ENCODE measurements around the gene CTDP1. TPM values are rescaled to one million over a fixed set of nuclear protein-coding genes. Genes with fewer than 3 reads are reported as not detected.

Gene CTDP1
- total RNA-seq, 4 donors from 2014 or later, result 16.7 to 25.3 (median 21.6) TPM

DNA sequence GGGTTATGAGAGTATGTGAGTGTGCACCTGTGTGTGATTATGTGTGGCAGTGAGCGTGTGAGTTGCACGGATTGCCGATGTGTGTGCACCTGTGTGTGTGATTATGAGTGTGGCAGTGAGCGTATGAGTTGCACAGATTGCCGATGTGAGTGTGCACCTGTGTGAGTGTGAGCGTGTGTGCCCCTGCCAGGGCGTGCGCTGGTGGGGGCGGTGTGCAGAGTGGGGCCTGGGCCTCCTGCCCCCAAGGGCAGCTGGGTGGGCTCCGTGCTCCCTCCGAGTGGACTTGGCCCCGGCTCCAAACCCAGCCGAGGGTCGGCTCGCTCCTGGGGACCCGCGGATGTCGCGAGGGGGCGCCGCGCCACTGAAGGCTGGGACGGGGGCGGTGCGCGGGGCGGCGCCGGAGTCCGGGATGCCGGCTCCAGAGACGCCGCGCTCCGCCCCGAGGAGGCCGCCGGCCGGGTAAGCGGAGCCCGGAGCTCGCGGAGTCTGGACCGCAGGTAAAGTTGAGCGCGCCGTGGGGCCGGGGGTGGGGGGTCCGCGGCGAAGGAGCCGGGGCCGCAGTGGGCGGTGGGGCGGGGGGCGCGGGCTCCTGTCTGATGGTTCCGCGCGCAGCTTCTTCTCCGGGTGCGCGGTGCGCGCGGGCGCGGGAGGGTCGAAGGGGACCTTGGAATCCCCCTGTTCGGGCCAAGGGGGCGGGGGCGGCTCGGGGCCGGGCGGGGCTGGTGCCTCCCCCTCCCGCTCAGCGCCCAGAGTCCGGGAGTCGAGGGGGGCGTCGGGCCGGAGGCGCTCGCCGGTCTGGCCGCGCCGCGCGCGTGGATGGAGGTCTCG is 118.1 kb downstream of the CTDP1 start, which contains the start of gene KCNG2:
Gene KCNG2, plus strand, starts transcription at position 421 of the 828 bp plus-strand sequence. CDS start 65,730 bp downstream, outside the sequence.
- H3K27ac ChIP-seq, result no peak within 1 kb of the TSS
- H3K4me1 ChIP-seq, result peaks cover 0 to 24% (median 14%) of the 10 kb centered on the region in 3 donors
- ATAC-seq, result no peak
- no peak for TF ChIP-seq POLR2A (IDR thresholded peaks at IDR 0.05)
- TF ChIP-seq, protein P1, sequence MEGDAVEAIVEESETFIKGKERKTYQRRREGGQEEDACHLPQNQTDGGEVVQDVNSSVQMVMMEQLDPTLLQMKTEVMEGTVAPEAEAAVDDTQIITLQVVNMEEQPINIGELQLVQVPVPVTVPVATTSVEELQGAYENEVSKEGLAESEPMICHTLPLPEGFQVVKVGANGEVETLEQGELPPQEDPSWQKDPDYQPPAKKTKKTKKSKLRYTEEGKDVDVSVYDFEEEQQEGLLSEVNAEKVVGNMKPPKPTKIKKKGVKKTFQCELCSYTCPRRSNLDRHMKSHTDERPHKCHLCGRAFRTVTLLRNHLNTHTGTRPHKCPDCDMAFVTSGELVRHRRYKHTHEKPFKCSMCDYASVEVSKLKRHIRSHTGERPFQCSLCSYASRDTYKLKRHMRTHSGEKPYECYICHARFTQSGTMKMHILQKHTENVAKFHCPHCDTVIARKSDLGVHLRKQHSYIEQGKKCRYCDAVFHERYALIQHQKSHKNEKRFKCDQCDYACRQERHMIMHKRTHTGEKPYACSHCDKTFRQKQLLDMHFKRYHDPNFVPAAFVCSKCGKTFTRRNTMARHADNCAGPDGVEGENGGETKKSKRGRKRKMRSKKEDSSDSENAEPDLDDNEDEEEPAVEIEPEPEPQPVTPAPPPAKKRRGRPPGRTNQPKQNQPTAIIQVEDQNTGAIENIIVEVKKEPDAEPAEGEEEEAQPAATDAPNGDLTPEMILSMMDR (IDR thresholded peaks at IDR 0.05), result peak in 1 of 4 experiments; percentile 36
- H3K9me3 ChIP-seq, result no peaks in the 10 kb centered on the region
- no peaks in the 10 kb centered on the region for H3K36me3 ChIP-seq
- 50% methylated on average over 3 of the region's 92 CpGs; no CpG with 5 or more reads in 1 of the 2 donors for WGBS, 2 donors (ENCODE audit: low coverage in 1 of 2)
- peak within 1 kb of the TSS in 1 of 2 donors; percentile 43 for H3K4me3 ChIP-seq
- H3K27me3 ChIP-seq, result peaks cover 71% of the 10 kb centered on the region

DNA sequence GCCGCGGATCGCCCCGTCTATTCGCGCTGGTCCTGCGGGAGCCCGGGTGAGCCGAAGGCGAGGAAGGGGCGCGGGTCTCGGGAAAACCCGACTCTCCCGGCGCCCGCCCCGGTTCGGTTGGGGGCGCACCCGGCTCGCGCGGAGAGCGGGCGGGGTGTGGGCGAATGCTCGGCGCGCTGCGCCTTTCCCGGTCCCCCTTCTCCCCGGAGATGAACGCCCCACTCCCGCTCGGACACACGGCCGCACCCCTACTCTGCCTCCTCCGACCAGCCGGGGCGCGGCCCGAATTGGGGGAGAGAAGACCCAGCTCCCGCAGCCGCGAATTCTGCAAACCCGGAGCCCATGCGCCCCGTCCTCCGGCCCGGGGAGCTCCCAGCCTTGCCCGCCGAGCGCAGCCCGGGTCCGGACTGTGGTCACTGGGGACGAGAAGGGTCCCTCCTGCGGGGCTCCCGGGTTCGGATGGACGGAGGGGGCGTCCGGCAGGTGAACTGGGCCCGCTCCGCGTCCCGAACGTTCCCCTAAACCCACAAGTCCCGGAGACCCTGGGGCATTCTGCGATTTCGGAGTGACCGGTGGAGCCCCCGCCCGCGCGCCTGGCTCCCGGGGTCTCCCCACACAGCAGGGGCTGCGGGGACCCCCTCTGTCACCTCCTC is 118.9 kb downstream of the CTDP1 start:
- peak overlapping the region in 1 of 2 donors; percentile 43 for H3K4me3 ChIP-seq
- H3K36me3 ChIP-seq, result no peaks in the 10 kb centered on the region
- no peak overlapping the region for H3K27ac ChIP-seq
- H3K4me1 ChIP-seq, result peaks cover 0 to 24% (median 14%) of the 10 kb centered on the region in 3 donors
- no peak for ATAC-seq
- peaks cover 70% of the 10 kb centered on the region for H3K27me3 ChIP-seq
- TF ChIP-seq POLR2A (IDR thresholded peaks at IDR 0.05) (no peak), POLR2AphosphoS5 (IDR thresholded peaks at IDR 0.05) (no peak), EP300 (IDR thresholded peaks at IDR 0.05) (no peak)
- TF ChIP-seq, protein P1 (IDR thresholded peaks at IDR 0.05), result no peak
- H3K9me3 ChIP-seq, result no peaks in the 10 kb centered on the region
- WGBS, 2 donors (ENCODE audit: low coverage in 1 of 2), result no CpG with 5 or more reads among the region's 78 CpGs

DNA sequence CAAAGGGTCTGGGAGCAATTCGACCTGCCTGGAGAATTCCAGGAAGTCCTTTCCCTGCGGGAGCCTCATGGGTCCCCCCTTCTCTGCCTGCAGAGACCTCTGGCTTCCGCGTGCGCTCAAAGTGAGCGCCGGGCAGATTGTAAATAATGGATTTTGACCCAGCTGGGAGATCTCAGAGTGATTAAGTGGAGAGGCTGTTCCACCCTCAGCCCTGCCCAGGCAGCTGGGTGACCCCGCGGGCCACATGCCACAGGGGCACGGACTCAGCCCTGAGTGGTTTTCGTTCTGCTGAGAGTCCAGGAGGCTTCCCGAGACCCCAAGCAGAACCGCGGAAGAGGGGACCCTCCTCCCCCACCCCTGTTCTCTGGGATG is 119.4 kb downstream of the CTDP1 start:
- no peak for TF ChIP-seq POLR2A (IDR thresholded peaks at IDR 0.05)
- TF ChIP-seq EP300 (IDR thresholded peaks at IDR 0.05), result no peak
- TF ChIP-seq, protein P1 (IDR thresholded peaks at IDR 0.05), result no peak
- no CpG with 5 or more reads among the region's 14 CpGs for WGBS, 2 donors (ENCODE audit: low coverage in 1 of 2)
- Histone ChIP-seq H3K9me3 (no peaks in the 10 kb centered on the region), H3K4me3 (peak overlapping the region in 1 of 2 donors; percentile 43), H3K4me1 (peaks cover 0 to 24% (median 14%) of the 10 kb centered on the region in 3 donors), H3K36me3 (no peaks in the 10 kb centered on the region), H3K27ac (no peak overlapping the region), H3K27me3 (peaks cover 70% of the 10 kb centered on the region)
- no peak for ATAC-seq

DNA sequence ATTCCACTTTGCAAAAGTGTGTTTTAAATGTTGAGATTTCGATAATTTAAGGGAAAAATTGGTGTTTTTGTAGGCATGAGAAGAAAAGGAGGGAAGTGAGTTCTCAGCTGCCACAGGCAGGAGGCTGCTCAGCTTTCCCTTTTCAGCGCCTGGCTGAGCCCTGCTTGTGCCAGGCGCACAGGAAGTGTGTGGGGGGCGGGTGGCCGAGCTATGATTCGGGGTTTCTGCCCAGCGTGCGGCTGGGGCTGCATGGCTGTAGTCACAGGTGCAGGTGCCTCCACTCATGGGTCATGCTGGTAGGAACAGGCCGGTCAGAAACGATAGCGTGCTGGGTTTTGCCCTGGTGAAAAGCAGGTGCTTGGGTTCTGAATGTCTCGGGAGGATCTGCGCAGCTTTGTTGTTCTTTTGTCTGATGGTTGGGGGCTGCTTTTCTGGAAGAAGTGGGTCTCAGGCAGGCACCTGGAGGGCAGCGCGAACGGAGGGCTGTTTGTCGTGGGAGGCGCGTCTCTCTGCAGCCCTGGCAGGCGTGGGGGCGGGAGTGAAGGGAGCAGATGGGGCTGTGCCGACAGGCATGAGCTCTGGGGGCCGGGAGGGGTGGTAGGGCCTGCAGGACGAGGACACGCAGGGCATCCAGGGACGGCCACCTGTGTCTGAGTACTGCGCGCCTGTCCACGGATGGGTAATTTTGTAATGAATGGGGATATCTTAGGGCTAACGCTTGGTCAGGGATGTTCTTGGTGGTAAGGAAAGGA is 120.2 kb downstream of the CTDP1 start:
- Histone ChIP-seq H3K4me1 (peaks cover 0 to 24% (median 14%) of the 10 kb centered on the region in 3 donors), H3K36me3 (no peaks in the 10 kb centered on the region), H3K27ac (no peak overlapping the region), H3K27me3 (peaks cover 70% of the 10 kb centered on the region), H3K4me3 (no peak overlapping the region), H3K9me3 (no peaks in the 10 kb centered on the region)
- TF ChIP-seq POLR2A (IDR thresholded peaks at IDR 0.05), result no peak
- no peak for TF ChIP-seq POLR2AphosphoS5 (IDR thresholded peaks at IDR 0.05)
- TF ChIP-seq, protein P1 (IDR thresholded peaks at IDR 0.05), result no peak
- TF ChIP-seq EP300 (IDR thresholded peaks at IDR 0.05), result no peak
- 58 to 73% methylated on average over 2 to 8 of the region's 30 CpGs for WGBS, 2 donors (ENCODE audit: low coverage in 1 of 2)
- ATAC-seq, result no peak

Data from gastroesophageal sphincter (tissue), 4 donors.